GM18507 (cell line): ENCODE results near the gene ARHGEF4.

ENCODE experiments used
- DNase-seq: peaks from one replicate; pipeline ENCODE4 v3.0.0; 2011; ENCODE audit warnings: low read depth; ENCODE audit not compliant: insufficient read length; ENCODE audit errors: extremely low spot score
- FAIRE-seq: peaks from 2 replicates; lab custom pipeline; 2011; peaks lifted over from hg19 to GRCh38; lab: Jason Lieb, UNC

ARHGEF4 gene

GRCh38 chr2:131039908-131040660 is 203.4 kb downstream of the ARHGEF4 start:
- FAIRE-seq, result no peak
- DNase-seq, result no peak

GRCh38 chr2:131040661-131041401 is 204.1 kb downstream of the ARHGEF4 start:
- FAIRE-seq (no peak), DNase-seq (no peak)

- no peak for FAIRE-seq
Measured at GRCh38 chr2:131041402-131042147, 204.9 kb downstream of the ARHGEF4 start.

GRCh38 chr2:131042148-131042775 is 205.5 kb downstream of the ARHGEF4 start:
- FAIRE-seq (no peak), DNase-seq (no peak)

More at GRCh38 chr2:131041402-131042147, 204.9 kb downstream of the ARHGEF4 start:
- no peak for DNase-seq

GRCh38 chr2:131043199-131044074 is 206.7 kb downstream of the ARHGEF4 start:
- FAIRE-seq (no peak), DNase-seq (no peak)

GRCh38 chr2:131044075-131044756 is 207.5 kb downstream of the ARHGEF4 start:
- FAIRE-seq (no peak), DNase-seq (no peak)

- DNase-seq (no peak), FAIRE-seq (no peak)
Measured at GRCh38 chr2:131044757-131045150, 208.0 kb downstream of the ARHGEF4 start.

GRCh38 chr2:131045286-131046027 is 208.7 kb downstream of the ARHGEF4 start:
- FAIRE-seq (no peak), DNase-seq (no peak)

GRCh38 chr2:131046028-131046917 is 209.6 kb downstream of the ARHGEF4 start:
- FAIRE-seq (no peak), DNase-seq (no peak)

- DNase-seq (no peak), FAIRE-seq (no peak)
Measured at GRCh38 chr2:131046918-131047652, 210.4 kb downstream of the ARHGEF4 start.

- no peak for DNase-seq
- no peak for FAIRE-seq
Measured at GRCh38 chr2:131047920-131048560, 211.3 kb downstream of the ARHGEF4 start.

- DNase-seq (no peak), FAIRE-seq (no peak)
Measured at GRCh38 chr2:131048641-131049040, 211.9 kb downstream of the ARHGEF4 start.

- FAIRE-seq (no peak), DNase-seq (no peak)
Measured at GRCh38 chr2:131049150-131049718, 212.5 kb downstream of the ARHGEF4 start.

GRCh38 chr2:131050896-131051295 is 214.2 kb downstream of the ARHGEF4 start:
- no peak for DNase-seq

GRCh38 chr2:131052741-131053263 is 216.1 kb downstream of the ARHGEF4 start:
- DNase-seq, result no peak
- no peak for FAIRE-seq

More at GRCh38 chr2:131050896-131051295, 214.2 kb downstream of the ARHGEF4 start:
- FAIRE-seq, result no peak
